ENCODE data around the gene BTBD2.

Gene BTBD2

GRCh38 chr19:1942078-1942933 lies 73.2 kb downstream of the BTBD2 start:
- H3K4me3 ChIP-seq (ENCODE audit: extremely low read depth, insufficient read depth, low read length, poor library complexity, severe bottlenecking): peak overlapping the region; percentile 85
- 1 to 3% methylated on average over 22 to 26 of the region's 40 CpGs for WGBS, 2 experiments (ENCODE audit: insufficient coverage in 2 of 2)

GRCh38 chr19:1941146-1942077 lies 74.1 kb downstream of the BTBD2 start, which contains the start of gene CSNK1G2:
Gene CSNK1G2, plus strand, starts transcription at chr19:1941172. Its CDS starts 28,601 bp downstream, at chr19:1969773.
- peak within 1 kb of the TSS; percentile 98 for H3K27ac ChIP-seq (ENCODE audit: low read depth, low read length, severe bottlenecking)
- 0% methylated on average over 40 to 50 of the region's 97 CpGs for WGBS, 2 experiments (ENCODE audit: insufficient coverage in 2 of 2)
- no peaks in the 10 kb centered on the region for H3K9me3 ChIP-seq (ENCODE audit: control insufficient read depth, low read length)
- H3K4me3 ChIP-seq (ENCODE audit: extremely low read depth, insufficient read depth, low read length, poor library complexity, severe bottlenecking): peak within 1 kb of the TSS; percentile 85
- no peaks in the 10 kb centered on the region for H3K36me3 ChIP-seq (ENCODE audit: control insufficient read depth, insufficient read depth, low read length)
- peaks cover 10% of the 10 kb centered on the region for H3K4me1 ChIP-seq (ENCODE audit: control insufficient read depth, insufficient read depth, low read length, poor library complexity, severe bottlenecking)

More at GRCh38 chr19:1942078-1942933, 73.2 kb downstream of the BTBD2 start:
- Histone ChIP-seq H3K36me3 (ENCODE audit: control insufficient read depth, insufficient read depth, low read length) (peaks cover 6% of the 10 kb centered on the region), H3K9me3 (ENCODE audit: control insufficient read depth, low read length) (no peaks in the 10 kb centered on the region), H3K27ac (ENCODE audit: low read depth, low read length, severe bottlenecking) (peak overlapping the region; percentile 77), H3K4me1 (ENCODE audit: control insufficient read depth, insufficient read depth, low read length, poor library complexity, severe bottlenecking) (peaks cover 10% of the 10 kb centered on the region)

- Histone ChIP-seq H3K4me1 (ENCODE audit: control insufficient read depth, insufficient read depth, low read length, poor library complexity, severe bottlenecking) (peaks cover 7% of the 10 kb centered on the region), H3K4me3 (ENCODE audit: extremely low read depth, insufficient read depth, low read length, poor library complexity, severe bottlenecking) (no peak overlapping the region), H3K36me3 (ENCODE audit: control insufficient read depth, insufficient read depth, low read length) (peaks cover 3% of the 10 kb centered on the region), H3K9me3 (ENCODE audit: control insufficient read depth, low read length) (peaks cover 5% of the 10 kb centered on the region), H3K27ac (ENCODE audit: low read depth, low read length, severe bottlenecking) (no peak overlapping the region)
- WGBS, 2 experiments (ENCODE audit: insufficient coverage in 2 of 2): 100% methylated on average over 3 of the region's 7 CpGs
These were observed 77.4 kb downstream of the BTBD2 start for GRCh38 chr19:1938071-1938470.

- peaks cover 5% of the 10 kb centered on the region for H3K9me3 ChIP-seq (ENCODE audit: control insufficient read depth, low read length)
- no peak overlapping the region for H3K4me3 ChIP-seq (ENCODE audit: extremely low read depth, insufficient read depth, low read length, poor library complexity, severe bottlenecking)
- peaks cover 3% of the 10 kb centered on the region for H3K36me3 ChIP-seq (ENCODE audit: control insufficient read depth, insufficient read depth, low read length)
- 96 to 98% methylated on average over 21 to 23 of the region's 24 CpGs for WGBS, 2 experiments (ENCODE audit: insufficient coverage in 2 of 2)
- peaks cover 7% of the 10 kb centered on the region for H3K4me1 ChIP-seq (ENCODE audit: control insufficient read depth, insufficient read depth, low read length, poor library complexity, severe bottlenecking)
- no peak overlapping the region for H3K27ac ChIP-seq (ENCODE audit: low read depth, low read length, severe bottlenecking)
These were observed 78.5 kb downstream of the BTBD2 start for GRCh38 chr19:1936916-1937610.

GRCh38 chr19:1936430-1936829 lies 79.1 kb downstream of the BTBD2 start:
- no peak overlapping the region for H3K4me3 ChIP-seq (ENCODE audit: extremely low read depth, insufficient read depth, low read length, poor library complexity, severe bottlenecking)
- peaks cover 10% of the 10 kb centered on the region for H3K9me3 ChIP-seq (ENCODE audit: control insufficient read depth, low read length)
- H3K27ac ChIP-seq (ENCODE audit: low read depth, low read length, severe bottlenecking): no peak overlapping the region
- peaks cover 3% of the 10 kb centered on the region for H3K36me3 ChIP-seq (ENCODE audit: control insufficient read depth, insufficient read depth, low read length)
- peaks cover 7% of the 10 kb centered on the region for H3K4me1 ChIP-seq (ENCODE audit: control insufficient read depth, insufficient read depth, low read length, poor library complexity, severe bottlenecking)
- WGBS, 2 experiments (ENCODE audit: insufficient coverage in 2 of 2): 94 to 95% methylated on average over 3 of the region's 3 CpGs

GRCh38 chr19:1935484-1936208 lies 79.9 kb downstream of the BTBD2 start:
- Histone ChIP-seq H3K27ac (ENCODE audit: low read depth, low read length, severe bottlenecking) (no peak overlapping the region), H3K4me1 (ENCODE audit: control insufficient read depth, insufficient read depth, low read length, poor library complexity, severe bottlenecking) (peaks cover 7% of the 10 kb centered on the region), H3K4me3 (ENCODE audit: extremely low read depth, insufficient read depth, low read length, poor library complexity, severe bottlenecking) (no peak overlapping the region), H3K9me3 (ENCODE audit: control insufficient read depth, low read length) (peaks cover 10% of the 10 kb centered on the region), H3K36me3 (ENCODE audit: control insufficient read depth, insufficient read depth, low read length) (peaks cover 3% of the 10 kb centered on the region)
- WGBS, 2 experiments (ENCODE audit: insufficient coverage in 2 of 2): 91 to 96% methylated on average over 11 of the region's 11 CpGs
